DND-41 (cell line): ENCODE measurements around the gene PTTG2.

Experiments used
- ATAC-seq: fragments of 200-7000 bp; cut with Tn5 transposase; 3 replicates; pipeline ENCODE4 v1.9.1; 2021; ENCODE audit warnings: low read depth; ENCODE audit not compliant: insufficient read depth
- DNase-seq: peaks from one replicate; pipeline ENCODE4 v3.0.0-alpha.2; 2020
- H2AFZ ChIP-seq: 2 replicates; pipeline ENCODE4 v1.6.0; 2012; ENCODE audit warnings: low read depth, low read length
- H3K27ac ChIP-seq: 2 replicates; pipeline ENCODE4 v1.5.1; 2012; ENCODE audit warnings: low read length, inconsistent platforms
- H3K27me3 ChIP-seq: fragments of 200-600 bp; sonication (generic); 2 replicates; pipeline ENCODE4 v1.6.0; 2012; ENCODE audit warnings: low read length, mild to moderate bottlenecking, inconsistent platforms; ENCODE audit not compliant: insufficient read depth, poor library complexity
- H3K36me3 ChIP-seq: 2 replicates; pipeline ENCODE4 v1.5.1; 2012; ENCODE audit warnings: low read length, inconsistent platforms; ENCODE audit not compliant: insufficient read depth
- H3K4me1 ChIP-seq: 2 replicates; pipeline ENCODE4 v1.5.1; 2012; ENCODE audit warnings: mild to moderate bottlenecking, low read length; ENCODE audit not compliant: insufficient read depth
- H3K4me2 ChIP-seq: 2 replicates; pipeline ENCODE4 v1.6.0; 2012; ENCODE audit warnings: mild to moderate bottlenecking, moderate library complexity, low read length, inconsistent platforms; ENCODE audit not compliant: insufficient read depth
- H3K4me3 ChIP-seq, 2 experiments: fragments of 200-600 bp in 1 of 2; shearing (Covaris generic) in 1 of 2; 2 replicates each; pipeline ENCODE4 v1.5.1; 2012 to 2016; ENCODE audit warnings: inconsistent platforms in 2 of 2, low read length in 2 of 2, mild to moderate bottlenecking in 2 of 2, low read depth in 1 of 2, moderate library complexity in 1 of 2
- H3K79me2 ChIP-seq: 2 replicates; pipeline ENCODE4 v1.6.0; 2012; ENCODE audit warnings: low read length, inconsistent platforms; ENCODE audit not compliant: insufficient read depth
- H3K9ac ChIP-seq: 2 replicates; pipeline ENCODE4 v1.6.0; 2012; ENCODE audit warnings: low read depth, mild to moderate bottlenecking, inconsistent platforms, low read length, moderate library complexity
- H3K9me3 ChIP-seq: 2 replicates; pipeline ENCODE4 v1.5.1; 2012; ENCODE audit warnings: low read length, moderate library complexity, mild to moderate bottlenecking, inconsistent platforms; ENCODE audit not compliant: insufficient read depth, severe bottlenecking
- H4K20me1 ChIP-seq: 2 replicates; pipeline ENCODE4 v1.6.0; 2012; ENCODE audit warnings: low read length; ENCODE audit not compliant: insufficient read depth
- EZH2 ChIP-seq: IDR thresholded peaks from 3 replicates; pipeline ENCODE4 v1.6.1; 2012; ENCODE audit warnings: borderline replicate concordance, low read depth, mild to moderate bottlenecking, moderate library complexity, low read length, inconsistent platforms; ENCODE audit not compliant: severe bottlenecking
- TF ChIP-seq, protein P1 (sequence below): IDR thresholded peaks from 2 replicates; pipeline ENCODE4 v1.5.1; 2012; ENCODE audit warnings: borderline replicate concordance, low read length, moderate library complexity, mild to moderate bottlenecking; ENCODE audit not compliant: poor library complexity, severe bottlenecking; ENCODE audit errors: extremely low read depth

PTTG2 gene

DNA sequence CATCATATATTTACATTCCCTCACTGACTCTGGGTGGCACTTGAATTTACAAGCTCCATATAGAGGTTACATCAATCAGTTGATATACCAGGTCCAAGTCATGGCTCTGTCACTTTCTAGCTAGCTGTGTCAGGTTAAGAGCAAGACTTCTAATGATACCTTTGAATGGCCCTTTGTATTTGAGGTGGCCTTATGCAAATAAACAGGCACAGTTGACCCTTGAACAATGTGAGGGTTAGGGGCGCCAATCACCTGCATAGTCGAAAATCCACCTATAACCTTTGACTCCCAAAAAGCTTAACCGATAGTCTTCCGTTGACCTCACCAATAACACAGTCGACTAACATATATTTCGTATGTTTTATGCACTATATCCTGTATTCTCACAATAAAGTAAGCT is 1.3 kb upstream of the PTTG2 start:
- Histone ChIP-seq H3K4me3 (no peak overlapping the region), H3K79me2 (no peaks in the 10 kb centered on the region), H4K20me1 (no peaks in the 10 kb centered on the region), H3K27ac (no peak overlapping the region), H3K27me3 (no peaks in the 10 kb centered on the region), H3K9ac (no peak overlapping the region), H3K36me3 (no peaks in the 10 kb centered on the region), H3K4me1 (no peaks in the 10 kb centered on the region), H2AFZ (no peak overlapping the region), H3K9me3 (no peaks in the 10 kb centered on the region), H3K4me2 (no peak overlapping the region)
- DNase-seq, result no peak
- ATAC-seq, result no peak
- TF ChIP-seq EZH2, result no peak
- TF ChIP-seq, protein P1, sequence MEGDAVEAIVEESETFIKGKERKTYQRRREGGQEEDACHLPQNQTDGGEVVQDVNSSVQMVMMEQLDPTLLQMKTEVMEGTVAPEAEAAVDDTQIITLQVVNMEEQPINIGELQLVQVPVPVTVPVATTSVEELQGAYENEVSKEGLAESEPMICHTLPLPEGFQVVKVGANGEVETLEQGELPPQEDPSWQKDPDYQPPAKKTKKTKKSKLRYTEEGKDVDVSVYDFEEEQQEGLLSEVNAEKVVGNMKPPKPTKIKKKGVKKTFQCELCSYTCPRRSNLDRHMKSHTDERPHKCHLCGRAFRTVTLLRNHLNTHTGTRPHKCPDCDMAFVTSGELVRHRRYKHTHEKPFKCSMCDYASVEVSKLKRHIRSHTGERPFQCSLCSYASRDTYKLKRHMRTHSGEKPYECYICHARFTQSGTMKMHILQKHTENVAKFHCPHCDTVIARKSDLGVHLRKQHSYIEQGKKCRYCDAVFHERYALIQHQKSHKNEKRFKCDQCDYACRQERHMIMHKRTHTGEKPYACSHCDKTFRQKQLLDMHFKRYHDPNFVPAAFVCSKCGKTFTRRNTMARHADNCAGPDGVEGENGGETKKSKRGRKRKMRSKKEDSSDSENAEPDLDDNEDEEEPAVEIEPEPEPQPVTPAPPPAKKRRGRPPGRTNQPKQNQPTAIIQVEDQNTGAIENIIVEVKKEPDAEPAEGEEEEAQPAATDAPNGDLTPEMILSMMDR, result no peak

DNA sequence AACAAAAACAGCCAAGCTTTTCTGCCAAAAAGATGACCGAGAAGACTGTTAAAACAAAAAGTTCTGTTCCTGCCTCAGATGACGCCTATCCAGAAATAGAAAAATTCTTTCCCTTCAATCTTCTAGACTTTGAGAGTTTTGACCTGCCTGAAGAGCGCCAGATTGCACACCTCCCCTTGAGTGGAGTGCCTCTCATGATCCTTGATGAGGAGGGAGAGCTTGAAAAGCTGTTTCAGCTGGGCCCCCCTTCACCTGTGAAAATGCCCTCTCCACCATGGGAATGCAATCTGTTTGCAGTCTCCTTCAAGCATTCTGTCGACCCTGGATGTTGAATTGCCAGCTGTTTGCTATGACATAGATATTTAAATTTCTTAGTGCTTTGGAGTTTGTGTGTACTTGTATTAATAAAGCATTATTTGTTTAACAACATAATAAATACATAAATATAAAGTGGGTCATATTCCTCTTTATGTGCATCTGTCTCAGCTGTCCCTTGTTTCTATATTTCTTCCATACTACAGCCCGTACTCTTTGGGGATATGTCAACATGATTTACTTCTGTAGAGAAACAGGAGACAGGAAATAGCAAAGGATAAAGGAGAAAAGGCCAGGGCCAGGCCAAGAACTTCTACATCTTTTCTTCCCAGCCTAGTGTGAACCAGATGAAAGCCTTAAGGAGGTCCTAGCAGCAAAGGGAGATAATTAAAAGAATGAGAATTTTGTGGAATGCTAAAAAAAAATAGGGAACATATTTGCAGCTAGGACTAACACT is 667 bp downstream of the PTTG2 start:
- H3K27ac ChIP-seq, result no peak overlapping the region
- H3K79me2 ChIP-seq, result no peaks in the 10 kb centered on the region
- no peak overlapping the region for H2AFZ ChIP-seq
- H3K36me3 ChIP-seq, result no peaks in the 10 kb centered on the region
- no peak for DNase-seq
- H3K4me2 ChIP-seq, result no peak overlapping the region
- no peak overlapping the region for H3K9ac ChIP-seq
- H3K4me1 ChIP-seq, result no peaks in the 10 kb centered on the region
- H3K9me3 ChIP-seq, result no peaks in the 10 kb centered on the region
- H3K27me3 ChIP-seq, result no peaks in the 10 kb centered on the region
- no peak overlapping the region for H3K4me3 ChIP-seq
- ATAC-seq, result no peak
- TF ChIP-seq, protein P1, result no peak
- no peak for TF ChIP-seq EZH2
- no peaks in the 10 kb centered on the region for H4K20me1 ChIP-seq

DNA sequence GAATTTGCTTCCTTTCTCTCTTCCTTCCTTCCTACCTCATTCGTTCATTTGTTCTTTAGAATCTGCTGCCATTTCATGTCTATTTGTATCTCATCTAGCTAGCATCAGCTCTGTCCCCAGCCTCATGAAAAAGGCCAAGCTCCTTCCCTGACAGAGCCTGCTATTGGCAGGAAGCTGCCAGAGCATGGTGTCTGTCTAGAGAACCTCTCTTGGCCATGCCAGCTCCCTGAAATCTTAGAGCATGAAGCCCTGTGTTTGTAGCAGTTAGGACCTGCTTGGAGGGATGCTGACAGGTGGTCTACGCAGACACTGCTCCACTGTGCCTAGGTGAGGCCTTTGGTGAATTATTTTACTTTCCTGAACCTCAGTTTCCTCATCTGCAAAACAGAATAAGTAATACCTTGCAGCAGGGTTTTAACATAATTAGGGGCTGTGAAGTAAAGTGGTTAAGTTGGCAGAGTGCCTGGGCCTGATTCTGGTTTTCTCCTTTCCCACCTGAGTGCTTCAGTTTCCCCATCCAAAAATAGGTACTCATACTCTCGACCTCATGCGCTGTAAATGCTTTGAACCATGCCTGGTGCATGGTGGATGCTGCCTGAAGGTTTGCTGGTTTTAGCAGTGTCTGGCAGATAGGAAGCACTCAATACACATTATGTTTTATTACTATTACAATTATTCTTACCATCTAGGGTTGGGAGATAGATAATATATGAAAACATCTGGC is 4.7 kb downstream of the PTTG2 start:
- Histone ChIP-seq H3K9ac (no peak overlapping the region), H3K27ac (no peak overlapping the region), H2AFZ (no peak overlapping the region), H3K36me3 (no peaks in the 10 kb centered on the region), H3K79me2 (no peaks in the 10 kb centered on the region), H3K4me1 (no peaks in the 10 kb centered on the region), H3K4me2 (no peak overlapping the region), H3K4me3 (no peak overlapping the region), H4K20me1 (no peaks in the 10 kb centered on the region), H3K9me3 (no peaks in the 10 kb centered on the region), H3K27me3 (no peaks in the 10 kb centered on the region)
- ATAC-seq (no peak), DNase-seq (no peak)
- TF ChIP-seq, protein P1, result no peak
- no peak for TF ChIP-seq EZH2
